Breast epithelium (tissue), 4 donors: Measurements from ENCODE around the gene PCDH1. TPM values are rescaled to one million over a fixed set of nuclear protein-coding genes. Genes with fewer than 3 reads are reported as not detected.

Source experiments
- DNase-seq, 2 donors: peaks; one replicate each; pipeline ENCODE4 v3.0.0-alpha.2; 2019; ENCODE audit warnings: low spot score in 2 of 2
- H3K27ac ChIP-seq, 2 donors: fragments of 200-600 bp; sonication (generic) in 1 of 2; one replicate each; pipeline ENCODE4 v1.5.1; 2016 to 2019; ENCODE audit warnings: mild to moderate bottlenecking in 1 of 2
- H3K27me3 ChIP-seq, 2 donors: fragments of 200-600 bp; sonication (generic) in 1 of 2; one replicate each; pipeline versions ENCODE4 v1.5.1 to v1.6.0; 2017 to 2019; ENCODE audit warnings: control low read depth in 1 of 2, mild to moderate bottlenecking in 1 of 2
- H3K36me3 ChIP-seq: fragments of 200-600 bp; one replicate; pipeline ENCODE4 v1.5.1; 2019
- H3K4me1 ChIP-seq, 2 donors: fragments of 200-600 bp; sonication (generic); one replicate each; pipeline ENCODE4 v1.5.1; 2016 to 2019; ENCODE audit warnings: control low read depth in 1 of 2
- H3K4me3 ChIP-seq, 3 donors: fragments of 200-600 bp; sonication (generic); 1 replicate in 2 of 3; 2 replicates in 1 of 3; pipeline ENCODE4 v1.5.1; 2016 to 2019; ENCODE audit warnings: mild to moderate bottlenecking in 3 of 3, moderate library complexity in 2 of 3
- H3K9me3 ChIP-seq, 2 donors: fragments of 200-600 bp; sonication (generic) in 1 of 2; one replicate each; pipeline ENCODE4 v1.5.1; 2016 to 2019; ENCODE audit warnings: control low read depth in 1 of 2
- CTCF ChIP-seq, 3 donors: fragments of 450-650 bp; IDR thresholded peaks; one replicate each; pipeline ENCODE4 v1.5.1; 2016 to 2017; ENCODE audit warnings: antibody characterized with exemption in 3 of 3, mild to moderate bottlenecking in 3 of 3, moderate library complexity in 3 of 3
- POLR2A ChIP-seq: fragments of 450-650 bp; IDR thresholded peaks from one replicate; pipeline ENCODE4 v1.6.1; 2016; ENCODE audit warnings: antibody characterized with exemption, mild to moderate bottlenecking, moderate library complexity
- POLR2AphosphoS5 ChIP-seq, 3 donors: sonication (generic); formaldehyde crosslinking; IDR thresholded peaks; one replicate each; pipeline ENCODE4 v1.6.1; 2017; ENCODE audit warnings: antibody characterized with exemption in 3 of 3
- intact Hi-C: fragments of 100-400 bp; cut with DNase I; formaldehyde crosslinking; loops from one replicate; pipeline ENCODE4 v1.15.1; 2023; ENCODE audit warnings: low total_unique reads
- total RNA-seq, 3 donors: library from RNA; depleted of rRNA; stranded (reverse); fragments of >200 nt; gene quantifications; one replicate each; pipeline ENCODE4 v1.1.0, GENCODE V29; 2016

The PCDH1 gene
- total RNA-seq, 3 donors from 2014 or later, result 28.3 to 72.7 (median 65.9) TPM

GRCh38 chr5:141879941-141880738 is 1.9 kb upstream of the PCDH1 start:
- H3K4me1 ChIP-seq, result peaks cover 0 to 11% of the 10 kb centered on the region in 2 donors
- H3K36me3 ChIP-seq, result no peaks in the 10 kb centered on the region
- H3K27me3 ChIP-seq, result peaks cover 5 to 18% of the 10 kb centered on the region in 2 donors
- peak overlapping the region; percentile 71 to 91 for H3K27ac ChIP-seq
- intact Hi-C loops, result loop anchor here (5.0 kb wide), 1 partner anchor 178 kb away; no protein-coding TSS in a partner anchor
- no peak for DNase-seq
- no peaks in the 10 kb centered on the region for H3K9me3 ChIP-seq
- TF ChIP-seq CTCF (IDR thresholded peaks at IDR 0.05) (no peak), POLR2A (no peak), POLR2AphosphoS5 (IDR thresholded peaks at IDR 0.05) (no peak)
- no peak overlapping the region for H3K4me3 ChIP-seq

DNA sequence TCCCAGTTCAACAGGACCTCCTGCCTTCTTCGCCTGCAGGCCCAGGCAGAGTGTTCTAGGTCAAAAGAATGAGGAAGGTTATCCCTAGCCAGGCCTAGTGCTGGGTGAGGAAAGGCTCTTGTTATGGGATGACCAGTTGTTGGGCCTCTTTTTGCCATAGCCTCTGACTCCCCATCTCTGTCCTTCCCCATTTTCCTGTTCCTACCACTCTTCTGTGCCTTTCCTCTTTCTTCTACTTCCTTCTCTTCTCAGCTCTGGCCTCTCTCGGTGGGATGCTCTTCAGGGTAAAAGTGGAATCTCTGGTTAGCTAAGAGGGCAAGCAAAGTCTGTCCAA is 1.2 kb upstream of the PCDH1 start:
- Histone ChIP-seq H3K27ac (peak overlapping the region; percentile 71 to 91), H3K4me3 (peak overlapping the region in 1 of 3 donors; percentile 76), H3K27me3 (peaks cover 5 to 18% of the 10 kb centered on the region in 2 donors), H3K4me1 (peaks cover under 1 to 11% of the 10 kb centered on the region in 2 donors), H3K36me3 (no peaks in the 10 kb centered on the region), H3K9me3 (no peaks in the 10 kb centered on the region)
- TF ChIP-seq POLR2A, result no peak
- TF ChIP-seq POLR2AphosphoS5 (IDR thresholded peaks at IDR 0.05), result peak in 1 of 3 donors; percentile 72
- intact Hi-C loops, result loop anchor here (5.0 kb wide), 1 partner anchor 177 kb away; no protein-coding TSS in a partner anchor
- no peak for DNase-seq

- H3K4me1 ChIP-seq, result peaks cover 3 to 11% of the 10 kb centered on the region in 2 donors
- TF ChIP-seq CTCF (IDR thresholded peaks at IDR 0.05), result peak; percentile 86 to 98 (median 91)
- TF ChIP-seq POLR2A, result no peak
- peak in 2 of 3 donors; percentile 61 to 78 for TF ChIP-seq POLR2AphosphoS5 (IDR thresholded peaks at IDR 0.05)
- peak; percentile 92 to 95 for DNase-seq
Measured at GRCh38 chr5:141878711-141879425, 658 bp upstream of the PCDH1 start.

GRCh38 chr5:141877356-141878185 is 639 bp downstream of the PCDH1 start:
- no peak for TF ChIP-seq POLR2A
- no peak for TF ChIP-seq CTCF (IDR thresholded peaks at IDR 0.05)
- TF ChIP-seq POLR2AphosphoS5 (IDR thresholded peaks at IDR 0.05), result no peak
- Histone ChIP-seq H3K27ac (peak overlapping the region; percentile 91 to 95), H3K9me3 (no peaks in the 10 kb centered on the region), H3K36me3 (no peaks in the 10 kb centered on the region), H3K27me3 (peaks cover 5% of the 10 kb centered on the region in 2 donors), H3K4me3 (peak overlapping the region; percentile 54 to 91 (median 76)), H3K4me1 (peaks cover 3 to 11% of the 10 kb centered on the region in 2 donors)
- intact Hi-C loops, result loop anchor here (5.0 kb wide), 1 partner anchor 175 kb away; no protein-coding TSS in a partner anchor
- DNase-seq, result no peak

More at GRCh38 chr5:141878711-141879425, 658 bp upstream of the PCDH1 start:
- no peaks in the 10 kb centered on the region for H3K36me3 ChIP-seq
- peaks cover 5 to 18% of the 10 kb centered on the region in 2 donors for H3K27me3 ChIP-seq
- H3K4me3 ChIP-seq, result peak overlapping the region; percentile 54 to 91 (median 76)
- no peaks in the 10 kb centered on the region for H3K9me3 ChIP-seq
- peak overlapping the region; percentile 91 to 95 for H3K27ac ChIP-seq
- intact Hi-C loops, result loop anchor here (5.0 kb wide), 1 partner anchor 177 kb away; no protein-coding TSS in a partner anchor
